Panc1 (cell line): Measurements from ENCODE around the gene ITPRIPL2. TPM values are rescaled to one million over a fixed set of nuclear protein-coding genes. Genes with fewer than 3 reads are reported as not detected.

Source experiments
- ATAC-seq: fragments of 200-7000 bp; cut with Tn5 transposase; 2 replicates; pipeline ENCODE4 v1.9.1; 2020; ENCODE audit warnings: mild to moderate bottlenecking, moderate library complexity
- BruUV-seq: library from RNA; stranded (reverse); fragments of 400-500 nt; replicated peaks from 2 replicates; lab custom pipeline; 2021; lab: Mats Ljungman, UMichigan
- CTCF ChIA-PET: fragments of 300-600 bp; sonication (Branson Sonifier 250); formaldehyde crosslinking; loops from one replicate; lab custom pipeline; 2022; ENCODE audit warnings: antibody characterized with exemption; lab: Charles Lee
- POLR2A ChIA-PET: fragments of 300-600 bp; sonication (Branson Sonifier 250); formaldehyde crosslinking; loops from one replicate; lab custom pipeline; 2022; ENCODE audit warnings: antibody characterized with exemption; lab: Charles Lee
- DNase-seq: peaks from one replicate; pipeline ENCODE4 v3.0.0-alpha.2; 2010; ENCODE audit warnings: low read depth, low spot score
- H3K27ac ChIP-seq: 2 replicates; pipeline ENCODE4 v1.5.1; 2011; ENCODE audit warnings: mild to moderate bottlenecking, low read length, inconsistent platforms
- H3K27me3 ChIP-seq: fragments of 200-500 bp; sonication (Bioruptor generic); 2 replicates; pipeline ENCODE4 v1.6.0; 2014; ENCODE audit warnings: low read length, inconsistent platforms; ENCODE audit not compliant: control insufficient read depth, insufficient read depth
- H3K36me3 ChIP-seq: fragments of 200-500 bp; sonication (Bioruptor generic); 2 replicates; pipeline ENCODE4 v1.5.1; 2014; ENCODE audit warnings: inconsistent platforms, mild to moderate bottlenecking, low read length, moderate library complexity; ENCODE audit not compliant: control insufficient read depth, insufficient read depth
- H3K4me1 ChIP-seq: 2 replicates; pipeline ENCODE4 v1.5.1; 2011; ENCODE audit warnings: inconsistent platforms, mild to moderate bottlenecking, low read length, moderate library complexity; ENCODE audit not compliant: control insufficient read depth, insufficient read depth
- H3K4me3 ChIP-seq, 2 experiments: 2 replicates each; pipeline ENCODE4 v1.5.1; 2011 to 2012; ENCODE audit warnings: low read depth in 2 of 2, low read length in 2 of 2, mild to moderate bottlenecking in 2 of 2, inconsistent platforms in 1 of 2, moderate library complexity in 1 of 2
- H3K9me3 ChIP-seq: fragments of 200-500 bp; sonication (Bioruptor generic); 2 replicates; pipeline ENCODE4 v1.5.1; 2014; ENCODE audit warnings: low read depth, mild to moderate bottlenecking, inconsistent platforms, low read length, moderate library complexity; ENCODE audit not compliant: control insufficient read depth, insufficient read depth
- CTCF ChIP-seq: fragments of 450-650 bp; IDR thresholded peaks from 2 replicates; pipeline ENCODE4 v1.5.1; 2017; ENCODE audit warnings: mild to moderate bottlenecking
- POLR2AphosphoS5 ChIP-seq: IDR thresholded peaks from 2 replicates; pipeline ENCODE4 v1.6.1; 2012; ENCODE audit warnings: mild to moderate bottlenecking, low read depth, low read length, moderate library complexity
- REST ChIP-seq, 2 experiments: IDR thresholded peaks; 2 replicates each; pipeline ENCODE4 v1.6.1; 2011 to 2012; ENCODE audit warnings: low read depth in 2 of 2, control low read depth in 1 of 2, low read length in 1 of 2, mild to moderate bottlenecking in 1 of 2, moderate library complexity in 1 of 2; ENCODE audit not compliant: insufficient read depth in 1 of 2
- SIN3A ChIP-seq: IDR thresholded peaks from 2 replicates; pipeline ENCODE4 v1.6.1; 2012; ENCODE audit warnings: low read depth, mild to moderate bottlenecking, low read length, moderate library complexity, borderline replicate concordance; ENCODE audit not compliant: insufficient read depth
- TCF7L2 ChIP-seq: IDR thresholded peaks from 2 replicates; pipeline ENCODE4 v1.6.1; 2011; ENCODE audit warnings: mild to moderate bottlenecking, low read depth, low read length, inconsistent platforms
- in situ Hi-C: cut with HindIII; loops from 2 replicates; pipeline ENCODE4 v1.10.0; 2016; ENCODE audit warnings: low sequenced_read_pairs, low pct_unique_long_range_greater_than_20kb
- intact Hi-C: fragments of 100-400 bp; cut with micrococcal nuclease; formaldehyde crosslinking; loops from one replicate; pipeline ENCODE4 v1.10.0; 2022; ENCODE audit not compliant: unreplicated experiment
- total RNA-seq: library from RNA; stranded (reverse); gene quantifications from one replicate; pipeline ENCODE4 v1.2.1, GENCODE V29; 2021; ENCODE audit not compliant: unreplicated experiment

The ITPRIPL2 gene
- total RNA-seq, 1 experiment from 2014 or later = 83.2 TPM

- Histone ChIP-seq H3K36me3 (no peaks in the 10 kb centered on the region; the same call in none of the 2 replicates), H3K27me3 (no peaks in the 10 kb centered on the region), H3K4me1 (peaks cover 56% of the 10 kb centered on the region), H3K9me3 (no peaks in the 10 kb centered on the region), H3K27ac (peak overlapping the region; percentile 86), H3K4me3 (peak overlapping the region; percentile 65 to 78)
- DNase-seq (no peak), ATAC-seq (peak; percentile 39)
- in situ Hi-C loops (no loop called here), intact Hi-C loops (no loop called here)
- ChIA-PET CTCF (interaction anchor here (0.5 to 2.5 kb wide), 7 partner anchors 20 to 260 kb away, joined by 3 to 11 read pairs (median 4); no protein-coding TSS in a partner anchor), POLR2A (interaction anchor here (0.5 to 1.4 kb wide), 2 partner anchors 20 to 277 kb away, joined by 3 to 5 read pairs; no protein-coding TSS in a partner anchor)
- TF ChIP-seq POLR2AphosphoS5 = 0 out of 2 replicates have a peak, but pooled peaks have one; percentile 18
- no peak for TF ChIP-seq CTCF
- TF ChIP-seq SIN3A = no peak
- BruUV-seq = no TSS peak
These were observed 789 bp downstream of the ITPRIPL2 start for GRCh38 chr16:19114359-19115147.

GRCh38 chr16:19115148-19116021, 1.6 kb downstream of the ITPRIPL2 start:
- DNase-seq (no peak), ATAC-seq (peak; percentile 54)
- peak overlapping the region; percentile 86 for H3K27ac ChIP-seq
- CTCF ChIA-PET = interaction anchor here (0.8 to 2.5 kb wide), 4 partner anchors 21 to 154 kb away, joined by 3 to 11 read pairs (median 4); no protein-coding TSS in a partner anchor
- BruUV-seq = no TSS peak
- TF ChIP-seq TCF7L2 (no peak), REST (IDR thresholded peaks at IDR 0.05; ENCODE audit: insufficient read depth in 1 of 2, low read depth in 2 of 2, low read length in 1 of 2) (0 out of 4 replicates have a peak, but pooled peaks of 1 of the 2 experiments have one; percentile 43), CTCF (peak; percentile 96), SIN3A (no peak), POLR2AphosphoS5 (0 out of 2 replicates have a peak, but pooled peaks have one; percentile 0)
- intact Hi-C loops = no loop called here
- H3K27me3 ChIP-seq = no peaks in the 10 kb centered on the region
- POLR2A ChIA-PET = no interaction called here
- peak overlapping the region; percentile 65 to 78 for H3K4me3 ChIP-seq
- in situ Hi-C loops = no loop called here
- H3K36me3 ChIP-seq = no peaks in the 10 kb centered on the region; the same call in none of the 2 replicates
- H3K4me1 ChIP-seq = peaks cover 56% of the 10 kb centered on the region
- H3K9me3 ChIP-seq = no peaks in the 10 kb centered on the region
